ENCODE results near the gene STPG3.

Gene STPG3

DNA sequence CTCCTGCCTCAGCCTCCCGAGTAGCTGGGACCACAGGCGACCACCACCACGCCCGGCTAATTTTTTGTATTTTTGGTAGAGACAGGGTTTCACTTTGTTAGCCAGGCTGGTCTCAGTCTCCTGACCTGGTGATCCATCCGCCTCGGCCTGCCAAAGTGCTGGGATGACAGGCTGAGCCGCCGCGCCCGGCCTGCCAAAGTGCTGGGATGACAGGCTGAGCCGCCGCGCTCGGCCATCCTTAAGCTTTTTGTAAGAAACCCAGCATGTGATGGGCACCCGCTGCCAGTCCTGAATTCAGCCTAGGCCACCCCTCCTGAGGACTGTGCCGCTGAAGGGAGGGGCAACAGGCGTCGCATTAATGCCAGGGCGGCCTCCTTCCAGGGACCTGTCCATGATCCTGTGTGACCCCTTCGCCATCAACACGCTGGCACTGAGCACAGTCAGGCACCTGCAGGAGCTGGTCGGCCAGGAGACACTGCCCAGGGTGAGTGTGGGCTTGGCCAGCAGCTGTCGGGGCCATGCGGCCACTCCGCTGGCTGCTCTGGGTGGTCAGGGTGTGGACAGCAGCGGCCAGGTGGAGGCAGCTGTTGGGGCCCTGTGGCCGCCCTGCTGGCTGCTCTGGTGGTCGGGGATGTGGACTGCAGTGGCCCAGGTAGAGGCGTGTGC lies 14.5 kb downstream of the STPG3 start:
- Histone ChIP-seq H3K9me3 (no peaks in the 10 kb centered on the region), H3K4me1 (no peaks in the 10 kb centered on the region), H3K4me3 (ENCODE audit: low read depth, low read length) (no peak overlapping the region), H3K27me3 (no peaks in the 10 kb centered on the region), H3K36me3 (peaks cover 40% of the 10 kb centered on the region)
- peak; percentile 9 for DNase-seq
- TF ChIP-seq, protein P1, sequence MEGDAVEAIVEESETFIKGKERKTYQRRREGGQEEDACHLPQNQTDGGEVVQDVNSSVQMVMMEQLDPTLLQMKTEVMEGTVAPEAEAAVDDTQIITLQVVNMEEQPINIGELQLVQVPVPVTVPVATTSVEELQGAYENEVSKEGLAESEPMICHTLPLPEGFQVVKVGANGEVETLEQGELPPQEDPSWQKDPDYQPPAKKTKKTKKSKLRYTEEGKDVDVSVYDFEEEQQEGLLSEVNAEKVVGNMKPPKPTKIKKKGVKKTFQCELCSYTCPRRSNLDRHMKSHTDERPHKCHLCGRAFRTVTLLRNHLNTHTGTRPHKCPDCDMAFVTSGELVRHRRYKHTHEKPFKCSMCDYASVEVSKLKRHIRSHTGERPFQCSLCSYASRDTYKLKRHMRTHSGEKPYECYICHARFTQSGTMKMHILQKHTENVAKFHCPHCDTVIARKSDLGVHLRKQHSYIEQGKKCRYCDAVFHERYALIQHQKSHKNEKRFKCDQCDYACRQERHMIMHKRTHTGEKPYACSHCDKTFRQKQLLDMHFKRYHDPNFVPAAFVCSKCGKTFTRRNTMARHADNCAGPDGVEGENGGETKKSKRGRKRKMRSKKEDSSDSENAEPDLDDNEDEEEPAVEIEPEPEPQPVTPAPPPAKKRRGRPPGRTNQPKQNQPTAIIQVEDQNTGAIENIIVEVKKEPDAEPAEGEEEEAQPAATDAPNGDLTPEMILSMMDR (IDR thresholded peaks at IDR 0.05; ENCODE audit: low read depth, low read length), result no peak

DNA sequence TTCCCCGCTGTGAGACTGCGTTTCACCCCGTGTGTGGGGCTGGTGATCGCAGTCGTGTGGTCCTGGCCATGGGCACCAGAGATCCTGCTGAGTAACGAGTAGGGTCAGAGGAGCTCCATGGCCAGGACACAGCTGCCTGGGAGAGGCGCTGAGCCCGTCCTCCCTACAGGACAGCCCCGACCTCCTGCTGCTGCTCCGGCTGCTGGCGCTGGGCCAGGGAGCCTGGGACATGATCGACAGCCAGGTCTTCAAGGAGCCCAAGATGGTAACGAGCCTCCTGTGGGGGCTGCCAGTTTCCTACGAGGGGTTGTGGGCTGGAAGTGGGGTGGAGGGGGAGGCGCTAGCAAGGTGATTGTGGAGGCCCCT lies 15.1 kb downstream of the STPG3 start:
- H3K27me3 ChIP-seq, result no peaks in the 10 kb centered on the region
- peak; percentile 32 for DNase-seq
- peaks cover 44% of the 10 kb centered on the region for H3K36me3 ChIP-seq
- TF ChIP-seq, protein P1 (IDR thresholded peaks at IDR 0.05; ENCODE audit: low read depth, low read length), result no peak
- no peaks in the 10 kb centered on the region for H3K4me1 ChIP-seq
- no peak overlapping the region for H3K4me3 ChIP-seq (ENCODE audit: low read depth, low read length)
- H3K9me3 ChIP-seq, result no peaks in the 10 kb centered on the region

DNA sequence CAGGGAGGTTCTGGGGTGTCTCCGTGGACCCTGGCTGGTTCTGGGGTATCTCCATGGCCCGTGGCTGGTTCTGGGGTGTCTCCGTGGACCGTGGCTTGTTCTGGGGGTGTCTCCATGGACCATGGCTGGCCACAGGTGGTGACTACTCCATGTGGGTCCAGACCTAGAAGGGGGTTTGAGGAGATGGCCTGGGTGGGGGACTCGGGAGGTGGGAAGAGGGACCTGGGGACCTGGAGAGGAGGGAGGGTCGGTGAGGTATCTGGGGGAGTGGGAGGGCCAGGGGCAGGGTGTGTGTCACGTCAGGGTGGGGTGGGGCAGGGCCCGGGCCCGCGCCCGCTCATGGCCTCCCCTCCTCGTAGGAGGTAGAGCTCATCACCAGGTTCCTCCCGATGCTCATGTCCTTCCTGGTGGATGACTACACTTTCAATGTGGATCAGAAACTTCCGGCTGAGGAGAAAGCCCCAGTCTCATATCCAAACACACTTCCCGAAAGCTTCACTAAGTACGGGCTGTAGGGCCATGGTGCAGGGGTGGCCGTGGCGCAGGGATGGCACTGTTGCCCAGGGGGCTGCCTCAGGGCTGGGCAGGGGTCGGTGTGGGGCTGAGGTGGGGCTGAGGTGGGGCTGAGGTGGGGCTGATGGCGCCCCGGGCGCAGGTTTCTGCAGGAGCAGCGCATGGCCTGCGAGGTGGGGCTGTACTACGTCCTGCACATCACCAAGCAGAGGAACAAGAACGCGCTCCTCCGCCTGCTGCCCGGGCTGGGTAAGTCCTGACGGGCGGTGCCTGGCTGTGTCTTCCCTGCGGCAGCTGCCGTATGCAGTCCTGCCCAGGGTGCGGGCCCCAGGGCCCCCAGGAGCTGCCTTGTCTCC lies 15.7 kb downstream of the STPG3 start:
- Histone ChIP-seq H3K9me3 (no peaks in the 10 kb centered on the region), H3K36me3 (peaks cover 46% of the 10 kb centered on the region), H3K4me3 (ENCODE audit: low read depth, low read length) (no peak overlapping the region), H3K27me3 (no peaks in the 10 kb centered on the region), H3K4me1 (no peaks in the 10 kb centered on the region)
- TF ChIP-seq, protein P1 (IDR thresholded peaks at IDR 0.05; ENCODE audit: low read depth, low read length), result no peak
- no peak for DNase-seq

DNA sequence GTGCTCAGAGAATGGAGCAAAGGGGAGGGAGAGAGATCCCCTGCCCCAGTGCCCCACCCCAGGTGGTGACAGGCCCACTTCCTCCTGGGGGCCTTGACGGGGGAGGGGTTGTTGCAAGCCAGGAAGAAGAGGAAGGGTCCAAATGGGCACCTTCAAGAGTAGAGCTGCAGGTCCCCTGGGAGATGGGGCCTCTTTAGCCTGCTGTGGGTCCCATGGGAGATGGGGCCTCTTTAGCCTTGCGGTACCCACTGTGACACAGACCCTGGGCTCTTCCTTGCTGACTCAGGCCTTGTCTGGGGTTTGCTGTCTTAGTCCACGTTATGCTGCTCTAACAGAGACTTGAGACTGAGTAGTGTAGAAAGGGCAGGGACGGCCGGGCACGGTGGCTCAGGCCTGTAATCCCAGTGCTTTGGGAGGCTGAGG lies 16.9 kb downstream of the STPG3 start:
- DNase-seq, result no peak
- no peaks in the 10 kb centered on the region for H3K27me3 ChIP-seq
- peaks cover 47% of the 10 kb centered on the region for H3K36me3 ChIP-seq
- H3K9me3 ChIP-seq, result no peaks in the 10 kb centered on the region
- TF ChIP-seq, protein P1 (IDR thresholded peaks at IDR 0.05; ENCODE audit: low read depth, low read length), result no peak
- no peak overlapping the region for H3K4me3 ChIP-seq (ENCODE audit: low read depth, low read length)
- H3K4me1 ChIP-seq, result no peaks in the 10 kb centered on the region

DNA sequence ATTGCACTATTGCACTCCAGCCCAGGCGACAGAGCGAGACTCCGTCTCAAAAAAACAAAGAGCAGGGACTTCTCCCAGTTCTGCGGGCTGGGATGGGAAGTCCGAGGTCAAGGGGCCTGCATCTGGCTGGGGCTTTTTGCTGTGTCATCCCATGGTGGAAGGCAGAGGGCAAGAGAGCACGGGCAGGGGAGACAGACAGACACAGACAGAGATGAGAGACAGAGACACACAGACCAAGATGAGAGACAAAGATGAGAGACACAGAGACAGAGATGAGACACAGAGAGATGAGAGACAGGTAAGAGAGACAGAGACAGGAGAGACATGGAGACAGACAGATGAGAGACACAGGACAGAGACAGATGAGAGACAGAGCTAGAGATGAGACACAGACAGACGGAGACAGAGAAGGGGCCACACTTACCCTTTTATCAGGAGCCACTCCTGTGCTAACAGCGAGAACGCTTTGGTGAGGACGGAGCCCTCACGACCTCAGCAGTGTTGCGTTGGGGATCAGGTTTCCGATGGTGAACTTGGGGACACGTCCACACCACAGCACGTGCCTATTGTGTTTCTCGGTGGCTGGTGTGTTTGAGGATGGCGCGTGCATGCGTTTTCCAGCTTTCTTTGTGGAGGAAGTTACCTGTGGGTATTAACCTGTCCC lies 17.6 kb downstream of the STPG3 start:
- DNase-seq, result no peak
- Histone ChIP-seq H3K4me3 (ENCODE audit: low read depth, low read length) (no peak overlapping the region), H3K9me3 (no peaks in the 10 kb centered on the region), H3K36me3 (peaks cover 47% of the 10 kb centered on the region), H3K4me1 (no peaks in the 10 kb centered on the region), H3K27me3 (no peaks in the 10 kb centered on the region)
- TF ChIP-seq, protein P1 (IDR thresholded peaks at IDR 0.05; ENCODE audit: low read depth, low read length), result no peak

Data from BE2C (cell line).